Measurements from ENCODE around the gene ZNF787.
A peak's percentile ranks its signal among the peaks of the same experiment; 100 is the strongest.
"Not testable (repeated sequence)": the region's sequence is repeated elsewhere in the genome, so short reads cannot be mapped to it uniquely, and the experiment has no call there.

GRCh38 chr19:56105831-56106396, 15.2 kb downstream of the ZNF787 start:
- TF ChIP-seq POLR2A (IDR thresholded peaks at IDR 0.05); CTCF (IDR thresholded peaks at IDR 0.05 in 8 of 11, conservative IDR thresholded peaks at IDR 0.05 in 3 of 11): not testable (repeated sequence)
- peak in 1 of 3 donors; percentile 35 for TF ChIP-seq POLR2AphosphoS5 (IDR thresholded peaks at IDR 0.05)

All from spleen (tissue), 7 donors.